GM23338 (cell line): ENCODE measurements around the gene DHX29. TPM values are rescaled to one million over a fixed set of nuclear protein-coding genes. Genes with fewer than 3 reads are reported as not detected.

Experiments used
- ATAC-seq: fragments of 200-7000 bp; cut with Tn5 transposase; 3 replicates; pipeline ENCODE4 v1.9.1; 2020
- DNase-seq: peaks from one replicate; pipeline ENCODE4 v3.0.0-alpha.2; 2015; ENCODE audit warnings: low spot score
- H2AFZ ChIP-seq: fragments of 200-600 bp; sonication (generic); 2 replicates; pipeline ENCODE4 v1.8.0; 2016; ENCODE audit warnings: antibody characterized with exemption, mild to moderate bottlenecking, moderate library complexity
- H3F3A ChIP-seq: fragments of 200-600 bp; sonication (generic); replicated peaks from 2 replicates; pipeline ENCODE4 v1.8.0; 2017; ENCODE audit warnings: antibody characterized with exemption, mixed run types, low read depth
- H3K27ac ChIP-seq: fragments of 200-600 bp; sonication (generic); 2 replicates; pipeline ENCODE4 v1.6.1; 2016; ENCODE audit warnings: low read depth
- H3K27me3 ChIP-seq: fragments of 200-600 bp; sonication (generic); 2 replicates; pipeline ENCODE4 v1.8.0; 2016; ENCODE audit warnings: mild to moderate bottlenecking, mixed run types, moderate library complexity; ENCODE audit not compliant: insufficient read depth
- H3K36me3 ChIP-seq: fragments of 200-600 bp; sonication (generic); 2 replicates; pipeline ENCODE4 v1.8.0; 2016; ENCODE audit warnings: mild to moderate bottlenecking; ENCODE audit not compliant: insufficient read depth
- H3K4me1 ChIP-seq: fragments of 200-600 bp; sonication (generic); 2 replicates; pipeline ENCODE4 v1.8.0; 2016; ENCODE audit warnings: mild to moderate bottlenecking, moderate library complexity; ENCODE audit not compliant: insufficient read depth
- H3K4me2 ChIP-seq: fragments of 200-600 bp; sonication (generic); 2 replicates; pipeline ENCODE4 v1.7.1; 2017; ENCODE audit warnings: mixed run types
- H3K4me3 ChIP-seq: fragments of 200-600 bp; sonication (generic); 2 replicates; pipeline ENCODE4 v1.6.1; 2016; ENCODE audit warnings: mixed run types
- H3K79me2 ChIP-seq: fragments of 200-600 bp; sonication (generic); replicated peaks from 2 replicates; pipeline ENCODE4 v1.8.0; 2017; ENCODE audit warnings: mild to moderate bottlenecking; ENCODE audit not compliant: insufficient read depth
- H3K9me2 ChIP-seq: fragments of 200-600 bp; sonication (generic); 2 replicates; pipeline ENCODE4 v1.8.0; 2017; ENCODE audit not compliant: insufficient read depth
- H4K20me1 ChIP-seq: fragments of 200-600 bp; sonication (generic); replicated peaks from 2 replicates; pipeline ENCODE4 v1.8.0; 2017; ENCODE audit warnings: mild to moderate bottlenecking; ENCODE audit not compliant: insufficient read depth
- H3K27ac Mint-ChIP-seq: 2 replicates; pipeline ENCODE4 v1.8.0; 2020; ENCODE audit warnings: inconsistent platforms, mild to moderate bottlenecking, moderate library complexity, mixed read lengths
- H3K27me3 Mint-ChIP-seq: 3 replicates; pipeline ENCODE4 v1.8.0; 2022; ENCODE audit warnings: low read depth, mild to moderate bottlenecking, moderate library complexity, mixed read lengths, inconsistent platforms; ENCODE audit not compliant: insufficient read depth, poor library complexity
- H3K36me3 Mint-ChIP-seq: 3 replicates; pipeline ENCODE4 v1.8.0; 2021; ENCODE audit warnings: low read depth, mild to moderate bottlenecking, inconsistent platforms, moderate library complexity, mixed read lengths
- H3K4me1 Mint-ChIP-seq: 3 replicates; pipeline ENCODE4 v1.8.0; 2020; ENCODE audit warnings: mild to moderate bottlenecking, inconsistent platforms, mixed read lengths
- H3K4me3 Mint-ChIP-seq: 3 replicates; pipeline ENCODE4 v1.8.0; 2021; ENCODE audit warnings: moderate library complexity, mild to moderate bottlenecking, inconsistent platforms, mixed read lengths
- H3K9me3 Mint-ChIP-seq: 3 replicates; pipeline ENCODE4 v1.8.0; 2020; ENCODE audit warnings: moderate library complexity, mild to moderate bottlenecking, inconsistent platforms, mixed read lengths
- CREB1 ChIP-seq: fragments of 250-450 bp; sonication (Bioruptor Pico); IDR thresholded peaks from 2 replicates; pipeline ENCODE4 v1.5.0; 2020; ENCODE audit warnings: low read depth, mild to moderate bottlenecking, moderate library complexity
- EZH2 ChIP-seq: fragments of 200-600 bp; sonication (generic); IDR thresholded peaks from one replicate; pipeline ENCODE4 v1.8.0; 2017; ENCODE audit warnings: antibody characterized with exemption, mild to moderate bottlenecking, low read depth; ENCODE audit not compliant: unreplicated experiment
- EZH2phosphoT487 ChIP-seq: fragments of 200-600 bp; sonication (generic); IDR thresholded peaks from one replicate; pipeline ENCODE4 v1.8.1; 2018; ENCODE audit warnings: antibody characterized with exemption; ENCODE audit not compliant: unreplicated experiment
- JUNB ChIP-seq: IDR thresholded peaks from one replicate; pipeline ENCODE4 v1.6.1; 2016; ENCODE audit warnings: antibody characterized with exemption; ENCODE audit not compliant: unreplicated experiment
- NANOG ChIP-seq: IDR thresholded peaks from 2 replicates; pipeline ENCODE4 v1.6.1; 2016; ENCODE audit warnings: antibody characterized with exemption, borderline replicate concordance
- POLR2AphosphoS5 ChIP-seq: IDR thresholded peaks from 2 replicates; pipeline ENCODE4 v1.6.1; 2016; ENCODE audit warnings: antibody characterized with exemption, low read depth
- STAT1 ChIP-seq: IDR thresholded peaks from one replicate; pipeline ENCODE4 v1.6.1; 2016; ENCODE audit warnings: antibody characterized with exemption; ENCODE audit not compliant: unreplicated experiment
- ZNF114 ChIP-seq: fragments of 250-450 bp; sonication (Bioruptor Pico); IDR thresholded peaks from 2 replicates; pipeline ENCODE4 v1.5.0; 2020; ENCODE audit warnings: mild to moderate bottlenecking, moderate library complexity
- ZNF331 ChIP-seq: fragments of 250-450 bp; sonication (Bioruptor Pico); IDR thresholded peaks from 2 replicates; pipeline ENCODE4 v1.5.0; 2020; ENCODE audit warnings: low read depth, mild to moderate bottlenecking, moderate library complexity
- polyA plus RNA-seq: library from polyadenylated mRNA; unstranded; fragments of >200 nt; fragmentation: Nextera tagmentation; extraction: Ambion mirVana; gene quantifications from 2 replicates; pipeline ENCODE4 v1.2.1, GENCODE V29; 2016
- total RNA-seq: library from RNA; depleted of rRNA; stranded (reverse); fragments of >200 nt; shearing (Covaris generic); gene quantifications from 2 replicates; pipeline ENCODE4 v1.2.3, GENCODE V29; 2014
- TF ChIP-seq, protein P1 (sequence below), 2 experiments: fragments of 200-600 bp in 1 of 2; sonication (generic) in 1 of 2; conservative IDR thresholded peaks; 2 replicates each; pipeline versions ENCODE4 v1.5.1 to v1.6.1; 2016 to 2017; ENCODE audit warnings: antibody characterized with exemption in 2 of 2, low read depth in 2 of 2, mild to moderate bottlenecking in 2 of 2, moderate library complexity in 1 of 2
- TF ChIP-seq, protein P2 (sequence below): IDR thresholded peaks from 2 replicates; pipeline ENCODE4 v1.6.1; 2016; ENCODE audit warnings: antibody characterized with exemption
- TF ChIP-seq, protein P3 (sequence below): IDR thresholded peaks from one replicate; pipeline ENCODE4 v1.6.1; 2018; ENCODE audit warnings: antibody characterized with exemption; ENCODE audit not compliant: unreplicated experiment
- TF ChIP-seq, protein P4 (sequence below): fragments of 250-450 bp; sonication (Bioruptor Pico); IDR thresholded peaks from 2 replicates; pipeline ENCODE4 v1.5.0; 2020; ENCODE audit warnings: mild to moderate bottlenecking, moderate library complexity

The DHX29 gene
- total and polyA plus RNA-seq, 2 experiments from 2014 or later = 34.6 to 137 TPM

DNA sequence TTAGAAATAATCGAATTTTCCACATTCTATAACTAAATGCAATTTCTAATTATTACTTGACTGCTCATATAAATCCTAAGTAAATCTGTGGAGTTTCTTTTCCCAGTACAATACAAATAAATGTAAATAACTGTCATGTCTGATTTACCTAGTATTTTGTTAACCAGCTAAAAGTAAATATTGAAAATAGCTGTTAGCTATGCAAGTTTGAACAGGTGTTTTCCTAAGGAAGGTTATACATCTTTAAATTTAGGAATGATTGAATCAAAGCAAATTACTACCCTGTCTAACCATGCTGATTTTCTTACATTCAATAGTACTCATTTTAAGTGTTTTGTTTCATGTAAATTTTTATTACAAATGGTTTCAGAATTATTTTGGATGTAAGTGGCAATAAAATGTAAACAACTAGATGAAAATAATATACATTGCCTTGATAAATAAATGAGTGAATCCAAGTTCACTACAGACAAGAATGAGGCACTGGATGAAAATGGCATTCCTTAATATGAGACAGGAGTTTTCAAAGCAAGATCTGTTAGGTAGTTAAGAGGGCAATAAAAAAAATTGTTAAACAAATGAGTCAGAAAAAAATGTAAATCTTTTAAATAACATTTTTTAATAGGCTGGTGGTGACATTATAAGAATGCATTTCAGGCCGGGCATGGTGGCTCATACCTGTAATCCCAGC, 96.2 kb downstream of the DHX29 start:
- no peaks in the 10 kb centered on the region for H3K9me2 ChIP-seq
- H3K79me2 ChIP-seq = no peaks in the 10 kb centered on the region
- no peaks in the 10 kb centered on the region for H4K20me1 ChIP-seq
- no peaks in the 10 kb centered on the region for H3F3A ChIP-seq
- H3K4me2 ChIP-seq = no peak overlapping the region
- H3K4me3 Mint-ChIP-seq = no peak overlapping the region
- H3K4me1 Mint-ChIP-seq = peaks cover 4% of the 10 kb centered on the region; the same call in 1 of the 3 replicates
- no peak for ATAC-seq
- no peaks in the 10 kb centered on the region for H3K36me3 Mint-ChIP-seq
- no peak overlapping the region for H3K27ac Mint-ChIP-seq
- H3K27ac ChIP-seq = no peak overlapping the region
- no peak overlapping the region for H3K4me3 ChIP-seq
- H2AFZ ChIP-seq = no peak overlapping the region
- H3K9me3 Mint-ChIP-seq = no peaks in the 10 kb centered on the region
- H3K36me3 ChIP-seq = no peaks in the 10 kb centered on the region
- no peaks in the 10 kb centered on the region for H3K4me1 ChIP-seq
- DNase-seq = no peak
- TF ChIP-seq, protein P1, sequence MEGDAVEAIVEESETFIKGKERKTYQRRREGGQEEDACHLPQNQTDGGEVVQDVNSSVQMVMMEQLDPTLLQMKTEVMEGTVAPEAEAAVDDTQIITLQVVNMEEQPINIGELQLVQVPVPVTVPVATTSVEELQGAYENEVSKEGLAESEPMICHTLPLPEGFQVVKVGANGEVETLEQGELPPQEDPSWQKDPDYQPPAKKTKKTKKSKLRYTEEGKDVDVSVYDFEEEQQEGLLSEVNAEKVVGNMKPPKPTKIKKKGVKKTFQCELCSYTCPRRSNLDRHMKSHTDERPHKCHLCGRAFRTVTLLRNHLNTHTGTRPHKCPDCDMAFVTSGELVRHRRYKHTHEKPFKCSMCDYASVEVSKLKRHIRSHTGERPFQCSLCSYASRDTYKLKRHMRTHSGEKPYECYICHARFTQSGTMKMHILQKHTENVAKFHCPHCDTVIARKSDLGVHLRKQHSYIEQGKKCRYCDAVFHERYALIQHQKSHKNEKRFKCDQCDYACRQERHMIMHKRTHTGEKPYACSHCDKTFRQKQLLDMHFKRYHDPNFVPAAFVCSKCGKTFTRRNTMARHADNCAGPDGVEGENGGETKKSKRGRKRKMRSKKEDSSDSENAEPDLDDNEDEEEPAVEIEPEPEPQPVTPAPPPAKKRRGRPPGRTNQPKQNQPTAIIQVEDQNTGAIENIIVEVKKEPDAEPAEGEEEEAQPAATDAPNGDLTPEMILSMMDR (conservative IDR thresholded peaks at IDR 0.05; ENCODE audit: low read depth in 2 of 2) = no peak
- no peak for TF ChIP-seq POLR2AphosphoS5
- TF ChIP-seq, protein P2, sequence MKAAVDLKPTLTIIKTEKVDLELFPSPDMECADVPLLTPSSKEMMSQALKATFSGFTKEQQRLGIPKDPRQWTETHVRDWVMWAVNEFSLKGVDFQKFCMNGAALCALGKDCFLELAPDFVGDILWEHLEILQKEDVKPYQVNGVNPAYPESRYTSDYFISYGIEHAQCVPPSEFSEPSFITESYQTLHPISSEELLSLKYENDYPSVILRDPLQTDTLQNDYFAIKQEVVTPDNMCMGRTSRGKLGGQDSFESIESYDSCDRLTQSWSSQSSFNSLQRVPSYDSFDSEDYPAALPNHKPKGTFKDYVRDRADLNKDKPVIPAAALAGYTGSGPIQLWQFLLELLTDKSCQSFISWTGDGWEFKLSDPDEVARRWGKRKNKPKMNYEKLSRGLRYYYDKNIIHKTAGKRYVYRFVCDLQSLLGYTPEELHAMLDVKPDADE = no peak
- no peak for TF ChIP-seq NANOG
- TF ChIP-seq EZH2 = no peak
- no peak for TF ChIP-seq EZH2phosphoT487
- TF ChIP-seq, protein P3, sequence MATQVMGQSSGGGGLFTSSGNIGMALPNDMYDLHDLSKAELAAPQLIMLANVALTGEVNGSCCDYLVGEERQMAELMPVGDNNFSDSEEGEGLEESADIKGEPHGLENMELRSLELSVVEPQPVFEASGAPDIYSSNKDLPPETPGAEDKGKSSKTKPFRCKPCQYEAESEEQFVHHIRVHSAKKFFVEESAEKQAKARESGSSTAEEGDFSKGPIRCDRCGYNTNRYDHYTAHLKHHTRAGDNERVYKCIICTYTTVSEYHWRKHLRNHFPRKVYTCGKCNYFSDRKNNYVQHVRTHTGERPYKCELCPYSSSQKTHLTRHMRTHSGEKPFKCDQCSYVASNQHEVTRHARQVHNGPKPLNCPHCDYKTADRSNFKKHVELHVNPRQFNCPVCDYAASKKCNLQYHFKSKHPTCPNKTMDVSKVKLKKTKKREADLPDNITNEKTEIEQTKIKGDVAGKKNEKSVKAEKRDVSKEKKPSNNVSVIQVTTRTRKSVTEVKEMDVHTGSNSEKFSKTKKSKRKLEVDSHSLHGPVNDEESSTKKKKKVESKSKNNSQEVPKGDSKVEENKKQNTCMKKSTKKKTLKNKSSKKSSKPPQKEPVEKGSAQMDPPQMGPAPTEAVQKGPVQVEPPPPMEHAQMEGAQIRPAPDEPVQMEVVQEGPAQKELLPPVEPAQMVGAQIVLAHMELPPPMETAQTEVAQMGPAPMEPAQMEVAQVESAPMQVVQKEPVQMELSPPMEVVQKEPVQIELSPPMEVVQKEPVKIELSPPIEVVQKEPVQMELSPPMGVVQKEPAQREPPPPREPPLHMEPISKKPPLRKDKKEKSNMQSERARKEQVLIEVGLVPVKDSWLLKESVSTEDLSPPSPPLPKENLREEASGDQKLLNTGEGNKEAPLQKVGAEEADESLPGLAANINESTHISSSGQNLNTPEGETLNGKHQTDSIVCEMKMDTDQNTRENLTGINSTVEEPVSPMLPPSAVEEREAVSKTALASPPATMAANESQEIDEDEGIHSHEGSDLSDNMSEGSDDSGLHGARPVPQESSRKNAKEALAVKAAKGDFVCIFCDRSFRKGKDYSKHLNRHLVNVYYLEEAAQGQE = no peak
- no peak for TF ChIP-seq ZNF114 (CRISPR knock-in tag)
- TF ChIP-seq ZNF331 = no peak
- no peak for TF ChIP-seq JUNB
- TF ChIP-seq, protein P4, sequence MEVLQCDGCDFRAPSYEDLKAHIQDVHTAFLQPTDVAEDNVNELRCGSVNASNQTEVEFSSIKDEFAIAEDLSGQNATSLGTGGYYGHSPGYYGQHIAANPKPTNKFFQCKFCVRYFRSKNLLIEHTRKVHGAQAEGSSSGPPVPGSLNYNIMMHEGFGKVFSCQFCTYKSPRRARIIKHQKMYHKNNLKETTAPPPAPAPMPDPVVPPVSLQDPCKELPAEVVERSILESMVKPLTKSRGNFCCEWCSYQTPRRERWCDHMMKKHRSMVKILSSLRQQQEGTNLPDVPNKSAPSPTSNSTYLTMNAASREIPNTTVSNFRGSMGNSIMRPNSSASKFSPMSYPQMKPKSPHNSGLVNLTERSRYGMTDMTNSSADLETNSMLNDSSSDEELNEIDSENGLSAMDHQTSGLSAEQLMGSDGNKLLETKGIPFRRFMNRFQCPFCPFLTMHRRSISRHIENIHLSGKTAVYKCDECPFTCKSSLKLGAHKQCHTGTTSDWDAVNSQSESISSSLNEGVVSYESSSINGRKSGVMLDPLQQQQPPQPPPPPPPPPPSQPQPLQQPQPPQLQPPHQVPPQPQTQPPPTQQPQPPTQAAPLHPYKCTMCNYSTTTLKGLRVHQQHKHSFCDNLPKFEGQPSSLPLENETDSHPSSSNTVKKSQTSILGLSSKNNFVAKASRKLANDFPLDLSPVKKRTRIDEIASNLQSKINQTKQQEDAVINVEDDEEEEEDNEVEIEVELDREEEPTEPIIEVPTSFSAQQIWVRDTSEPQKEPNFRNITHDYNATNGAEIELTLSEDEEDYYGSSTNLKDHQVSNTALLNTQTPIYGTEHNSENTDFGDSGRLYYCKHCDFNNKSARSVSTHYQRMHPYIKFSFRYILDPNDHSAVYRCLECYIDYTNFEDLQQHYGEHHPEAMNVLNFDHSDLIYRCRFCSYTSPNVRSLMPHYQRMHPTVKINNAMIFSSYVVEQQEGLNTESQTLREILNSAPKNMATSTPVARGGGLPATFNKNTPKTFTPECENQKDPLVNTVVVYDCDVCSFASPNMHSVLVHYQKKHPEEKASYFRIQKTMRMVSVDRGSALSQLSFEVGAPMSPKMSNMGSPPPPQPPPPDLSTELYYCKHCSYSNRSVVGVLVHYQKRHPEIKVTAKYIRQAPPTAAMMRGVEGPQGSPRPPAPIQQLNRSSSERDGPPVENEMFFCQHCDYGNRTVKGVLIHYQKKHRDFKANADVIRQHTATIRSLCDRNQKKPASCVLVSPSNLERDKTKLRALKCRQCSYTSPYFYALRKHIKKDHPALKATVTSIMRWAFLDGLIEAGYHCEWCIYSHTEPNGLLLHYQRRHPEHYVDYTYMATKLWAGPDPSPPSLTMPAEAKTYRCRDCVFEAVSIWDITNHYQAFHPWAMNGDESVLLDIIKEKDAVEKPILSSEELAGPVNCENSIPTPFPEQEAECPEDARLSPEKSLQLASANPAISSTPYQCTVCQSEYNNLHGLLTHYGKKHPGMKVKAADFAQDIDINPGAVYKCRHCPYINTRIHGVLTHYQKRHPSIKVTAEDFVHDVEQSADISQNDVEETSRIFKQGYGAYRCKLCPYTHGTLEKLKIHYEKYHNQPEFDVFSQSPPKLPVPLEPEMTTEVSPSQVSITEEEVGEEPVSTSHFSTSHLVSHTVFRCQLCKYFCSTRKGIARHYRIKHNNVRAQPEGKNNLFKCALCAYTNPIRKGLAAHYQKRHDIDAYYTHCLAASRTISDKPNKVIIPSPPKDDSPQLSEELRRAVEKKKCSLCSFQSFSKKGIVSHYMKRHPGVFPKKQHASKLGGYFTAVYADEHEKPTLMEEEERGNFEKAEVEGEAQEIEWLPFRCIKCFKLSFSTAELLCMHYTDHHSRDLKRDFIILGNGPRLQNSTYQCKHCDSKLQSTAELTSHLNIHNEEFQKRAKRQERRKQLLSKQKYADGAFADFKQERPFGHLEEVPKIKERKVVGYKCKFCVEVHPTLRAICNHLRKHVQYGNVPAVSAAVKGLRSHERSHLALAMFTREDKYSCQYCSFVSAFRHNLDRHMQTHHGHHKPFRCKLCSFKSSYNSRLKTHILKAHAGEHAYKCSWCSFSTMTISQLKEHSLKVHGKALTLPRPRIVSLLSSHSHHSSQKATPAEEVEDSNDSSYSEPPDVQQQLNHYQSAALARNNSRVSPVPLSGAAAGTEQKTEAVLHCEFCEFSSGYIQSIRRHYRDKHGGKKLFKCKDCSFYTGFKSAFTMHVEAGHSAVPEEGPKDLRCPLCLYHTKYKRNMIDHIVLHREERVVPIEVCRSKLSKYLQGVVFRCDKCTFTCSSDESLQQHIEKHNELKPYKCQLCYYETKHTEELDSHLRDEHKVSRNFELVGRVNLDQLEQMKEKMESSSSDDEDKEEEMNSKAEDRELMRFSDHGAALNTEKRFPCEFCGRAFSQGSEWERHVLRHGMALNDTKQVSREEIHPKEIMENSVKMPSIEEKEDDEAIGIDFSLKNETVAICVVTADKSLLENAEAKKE = no peak
- TF ChIP-seq CREB1 = no peak
- no peak for TF ChIP-seq STAT1
- H3K27me3 ChIP-seq = peaks cover 7% of the 10 kb centered on the region; the same call in 1 of the 2 replicates
- H3K27me3 Mint-ChIP-seq = peaks cover 11% of the 10 kb centered on the region
